ENCODE results near the gene GLT6D1. TPM values are rescaled to one million over a fixed set of nuclear protein-coding genes. Genes with fewer than 3 reads are reported as not detected.

Gene GLT6D1
- total RNA-seq, 4 donors from 2014 or later = not detected

GRCh38 chr9:135575995-135576631 is 63.2 kb downstream of the GLT6D1 start:
- no peaks in the 10 kb centered on the region for H3K9me3 ChIP-seq
- H3K27ac ChIP-seq = no peak overlapping the region
- WGBS, 2 donors (ENCODE audit: low coverage in 1 of 2) = no CpG with 5 or more reads among the region's 22 CpGs
- no peaks in the 10 kb centered on the region for H3K4me1 ChIP-seq
- no peaks in the 10 kb centered on the region for H3K36me3 ChIP-seq
- ATAC-seq = no peak
- TF ChIP-seq EP300 (IDR thresholded peaks at IDR 0.05) (no peak), POLR2A (IDR thresholded peaks at IDR 0.05) (no peak), POLR2AphosphoS5 (IDR thresholded peaks at IDR 0.05) (no peak)
- TF ChIP-seq, protein P1, sequence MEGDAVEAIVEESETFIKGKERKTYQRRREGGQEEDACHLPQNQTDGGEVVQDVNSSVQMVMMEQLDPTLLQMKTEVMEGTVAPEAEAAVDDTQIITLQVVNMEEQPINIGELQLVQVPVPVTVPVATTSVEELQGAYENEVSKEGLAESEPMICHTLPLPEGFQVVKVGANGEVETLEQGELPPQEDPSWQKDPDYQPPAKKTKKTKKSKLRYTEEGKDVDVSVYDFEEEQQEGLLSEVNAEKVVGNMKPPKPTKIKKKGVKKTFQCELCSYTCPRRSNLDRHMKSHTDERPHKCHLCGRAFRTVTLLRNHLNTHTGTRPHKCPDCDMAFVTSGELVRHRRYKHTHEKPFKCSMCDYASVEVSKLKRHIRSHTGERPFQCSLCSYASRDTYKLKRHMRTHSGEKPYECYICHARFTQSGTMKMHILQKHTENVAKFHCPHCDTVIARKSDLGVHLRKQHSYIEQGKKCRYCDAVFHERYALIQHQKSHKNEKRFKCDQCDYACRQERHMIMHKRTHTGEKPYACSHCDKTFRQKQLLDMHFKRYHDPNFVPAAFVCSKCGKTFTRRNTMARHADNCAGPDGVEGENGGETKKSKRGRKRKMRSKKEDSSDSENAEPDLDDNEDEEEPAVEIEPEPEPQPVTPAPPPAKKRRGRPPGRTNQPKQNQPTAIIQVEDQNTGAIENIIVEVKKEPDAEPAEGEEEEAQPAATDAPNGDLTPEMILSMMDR (IDR thresholded peaks at IDR 0.05) = no peak
- H3K4me3 ChIP-seq = no peak overlapping the region
- H3K27me3 ChIP-seq = peaks cover 60% of the 10 kb centered on the region

DNA sequence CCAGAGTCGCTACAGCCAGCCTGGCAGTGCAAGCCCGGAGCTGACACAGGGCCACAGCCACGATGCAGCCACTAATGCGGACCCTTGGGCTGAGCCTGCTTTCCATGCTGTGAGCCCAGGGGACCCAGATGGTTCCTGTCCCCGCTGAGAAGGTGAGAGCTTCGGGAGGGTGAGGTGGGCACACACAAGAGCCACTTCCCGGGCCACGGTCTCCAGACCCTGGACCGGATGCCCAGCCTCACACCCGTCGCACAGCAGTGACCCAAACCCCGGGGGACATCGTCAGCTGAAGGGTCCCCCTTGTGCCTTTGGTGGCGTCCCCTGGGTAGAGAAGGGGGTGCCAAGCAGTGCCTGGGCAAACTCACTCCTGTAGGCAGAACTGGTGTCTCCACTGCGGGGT is 64.4 kb downstream of the GLT6D1 start:
- H3K4me1 ChIP-seq = no peaks in the 10 kb centered on the region
- ATAC-seq = no peak
- no peaks in the 10 kb centered on the region for H3K9me3 ChIP-seq
- peaks cover 51% of the 10 kb centered on the region for H3K27me3 ChIP-seq
- no peak overlapping the region for H3K27ac ChIP-seq
- TF ChIP-seq POLR2AphosphoS5 (IDR thresholded peaks at IDR 0.05) = no peak
- TF ChIP-seq EP300 (IDR thresholded peaks at IDR 0.05) = no peak
- TF ChIP-seq, protein P1 (IDR thresholded peaks at IDR 0.05) = no peak
- no peak for TF ChIP-seq POLR2A (IDR thresholded peaks at IDR 0.05)
- H3K4me3 ChIP-seq = no peak overlapping the region
- no CpG with 5 or more reads among the region's 15 CpGs for WGBS, 2 donors (ENCODE audit: low coverage in 1 of 2)
- no peaks in the 10 kb centered on the region for H3K36me3 ChIP-seq

GRCh38 chr9:135574331-135574730 is 65.0 kb downstream of the GLT6D1 start:
- Histone ChIP-seq H3K4me1 (no peaks in the 10 kb centered on the region), H3K27ac (no peak overlapping the region), H3K36me3 (no peaks in the 10 kb centered on the region), H3K9me3 (peaks cover 0 to 3% (median 0%) of the 10 kb centered on the region in 3 donors), H3K27me3 (peaks cover 51% of the 10 kb centered on the region), H3K4me3 (no peak overlapping the region)
- WGBS, 2 donors (ENCODE audit: low coverage in 1 of 2) = 67% methylated on average over 11 of the region's 14 CpGs; no CpG with 5 or more reads in 1 of the 2 donors
- ATAC-seq = no peak
- TF ChIP-seq, protein P1 (IDR thresholded peaks at IDR 0.05) = no peak
- TF ChIP-seq EP300 (IDR thresholded peaks at IDR 0.05) = no peak
- no peak for TF ChIP-seq POLR2AphosphoS5 (IDR thresholded peaks at IDR 0.05)
- no peak for TF ChIP-seq POLR2A (IDR thresholded peaks at IDR 0.05)

Other genes with a start within 250 kb of the GLT6D1 start
- 10 to 100 TPM; 10.9 to 25.0 (median 14.4) TPM for gene PPP1R26, start 159.8 kb downstream of the GLT6D1 start, total RNA-seq
- 10 to 100 TPM; 21.4 to 37.6 (median 25.6) TPM for gene MRPS2, start 138.9 kb downstream of the GLT6D1 start, total RNA-seq
- not detected for gene LCN1, start 118.1 kb downstream of the GLT6D1 start, total RNA-seq
- gene OBP2A, start 93.4 kb downstream of the GLT6D1 start, total RNA-seq = not detected
- not detected for gene PAEP, start 77.8 kb downstream of the GLT6D1 start, total RNA-seq
- gene LCN9, start 23.8 kb upstream of the GLT6D1 start, total RNA-seq = not detected
- gene SOHLH1, start 59.9 kb upstream of the GLT6D1 start, total RNA-seq = not detected
- gene KCNT1, start 62.6 kb upstream of the GLT6D1 start, total RNA-seq = under 1 TPM in 1 of 4 donors, not detected in 3; 0.19 TPM

All from gastroesophageal sphincter (tissue), 4 donors.